Activated CD4-positive, alpha-beta T cell treated with anti-CD3 and anti-CD28 coated beads, Interleukin-2, amount 10 ng/mL, durations not matched to agents 24 days and 14 days (primary cell): Measurements from ENCODE around the gene GTF2IRD2. TPM values are rescaled to one million over a fixed set of nuclear protein-coding genes. Genes with fewer than 3 reads are reported as not detected.
A peak's percentile ranks its signal among the peaks of the same experiment; 100 is the strongest.
"Not testable (repeated sequence)": the region's sequence is repeated elsewhere in the genome, so short reads cannot be mapped to it uniquely, and the experiment has no call there.

ENCODE experiments used
- DNase-seq: peaks from one replicate; pipeline ENCODE4 v3.0.0; 2022
- H3K27ac Mint-ChIP-seq: one replicate; pipeline ENCODE4 v1.8.0; 2022; ENCODE audit warnings: mild to moderate bottlenecking, mixed read lengths
- H3K27me3 Mint-ChIP-seq: one replicate; pipeline ENCODE4 v1.8.0; 2022; ENCODE audit warnings: mixed read lengths
- H3K36me3 Mint-ChIP-seq: one replicate; pipeline ENCODE4 v1.8.0; 2022; ENCODE audit warnings: low read depth, mild to moderate bottlenecking, mixed read lengths
- H3K4me1 Mint-ChIP-seq: one replicate; pipeline ENCODE4 v1.8.0; 2021; ENCODE audit warnings: mixed read lengths
- H3K4me3 Mint-ChIP-seq: one replicate; pipeline ENCODE4 v1.8.0; 2022; ENCODE audit warnings: mild to moderate bottlenecking, moderate library complexity, mixed read lengths
- H3K9me3 Mint-ChIP-seq: one replicate; pipeline ENCODE4 v1.8.0; 2021; ENCODE audit warnings: mixed read lengths
- intact Hi-C: fragments of 100-400 bp; cut with micrococcal nuclease; formaldehyde crosslinking; loops from one replicate; pipeline ENCODE4 v1.15.1; 2023
- total RNA-seq: library from RNA; stranded (reverse); gene quantifications from 2 replicates; pipeline ENCODE4 v1.2.3, GENCODE V29; 2022

The GTF2IRD2 gene
- total RNA-seq, 1 donor from 2014 or later: 4.0 TPM

- H3K36me3 Mint-ChIP-seq, H3K4me3 Mint-ChIP-seq, intact Hi-C loops, H3K27me3 Mint-ChIP-seq, H3K9me3 Mint-ChIP-seq, H3K27ac Mint-ChIP-seq, H3K4me1 Mint-ChIP-seq, DNase-seq: not testable (repeated sequence)
Measured at GRCh38 chr7:74820146-74820805, 31.1 kb downstream of the GTF2IRD2 start.

GRCh38 chr7:74815882-74816281, 35.5 kb downstream of the GTF2IRD2 start:
- H3K27me3 Mint-ChIP-seq, DNase-seq, H3K27ac Mint-ChIP-seq, H3K36me3 Mint-ChIP-seq, H3K9me3 Mint-ChIP-seq, H3K4me1 Mint-ChIP-seq, intact Hi-C loops, H3K4me3 Mint-ChIP-seq: not testable (repeated sequence)

GRCh38 chr7:74798644-74799043, 52.8 kb downstream of the GTF2IRD2 start:
- intact Hi-C loops: not testable (repeated sequence)

GRCh38 chr7:74797848-74798622, 53.4 kb downstream of the GTF2IRD2 start:
- H3K27ac Mint-ChIP-seq, H3K27me3 Mint-ChIP-seq, H3K4me1 Mint-ChIP-seq, H3K9me3 Mint-ChIP-seq, intact Hi-C loops, H3K36me3 Mint-ChIP-seq, H3K4me3 Mint-ChIP-seq, DNase-seq: not testable (repeated sequence)

More at GRCh38 chr7:74798644-74799043, 52.8 kb downstream of the GTF2IRD2 start:
- not testable (repeated sequence) for H3K4me3 Mint-ChIP-seq, H3K27ac Mint-ChIP-seq, H3K4me1 Mint-ChIP-seq, H3K36me3 Mint-ChIP-seq, H3K9me3 Mint-ChIP-seq, H3K27me3 Mint-ChIP-seq
- peak; percentile 51 for DNase-seq

GRCh38 chr7:74789200-74789736, 62.1 kb downstream of the GTF2IRD2 start:
- H3K27me3 Mint-ChIP-seq, H3K36me3 Mint-ChIP-seq: not testable (repeated sequence)

GRCh38 chr7:74788369-74789150, 62.8 kb downstream of the GTF2IRD2 start:
- intact Hi-C loops: not testable (repeated sequence)

More at GRCh38 chr7:74789200-74789736, 62.1 kb downstream of the GTF2IRD2 start:
- H3K9me3 Mint-ChIP-seq, intact Hi-C loops, H3K27ac Mint-ChIP-seq, H3K4me1 Mint-ChIP-seq, DNase-seq, H3K4me3 Mint-ChIP-seq: not testable (repeated sequence)

GRCh38 chr7:74783595-74783994, 67.8 kb downstream of the GTF2IRD2 start:
- intact Hi-C loops, H3K4me1 Mint-ChIP-seq: not testable (repeated sequence)

More at GRCh38 chr7:74788369-74789150, 62.8 kb downstream of the GTF2IRD2 start:
- not testable (repeated sequence) for H3K9me3 Mint-ChIP-seq, H3K4me1 Mint-ChIP-seq, H3K27ac Mint-ChIP-seq, H3K36me3 Mint-ChIP-seq, H3K27me3 Mint-ChIP-seq
- peak overlapping the region; percentile 41 for H3K4me3 Mint-ChIP-seq
- DNase-seq: peak; percentile 99

GRCh38 chr7:74781746-74782145, 69.7 kb downstream of the GTF2IRD2 start:
- DNase-seq, H3K9me3 Mint-ChIP-seq, H3K27me3 Mint-ChIP-seq, H3K4me1 Mint-ChIP-seq, intact Hi-C loops, H3K36me3 Mint-ChIP-seq, H3K27ac Mint-ChIP-seq, H3K4me3 Mint-ChIP-seq: not testable (repeated sequence)

More at GRCh38 chr7:74783595-74783994, 67.8 kb downstream of the GTF2IRD2 start:
- H3K9me3 Mint-ChIP-seq, H3K27ac Mint-ChIP-seq, H3K4me3 Mint-ChIP-seq, H3K36me3 Mint-ChIP-seq, H3K27me3 Mint-ChIP-seq: not testable (repeated sequence)
- DNase-seq: peak; percentile 34

GRCh38 chr7:74779053-74779452, 72.4 kb downstream of the GTF2IRD2 start:
- intact Hi-C loops, H3K27me3 Mint-ChIP-seq, H3K36me3 Mint-ChIP-seq, DNase-seq, H3K4me3 Mint-ChIP-seq, H3K27ac Mint-ChIP-seq, H3K9me3 Mint-ChIP-seq, H3K4me1 Mint-ChIP-seq: not testable (repeated sequence)

GRCh38 chr7:74775111-74775510, 76.3 kb downstream of the GTF2IRD2 start:
- H3K27me3 Mint-ChIP-seq, intact Hi-C loops: not testable (repeated sequence)

GRCh38 chr7:74773760-74774750, 77.3 kb downstream of the GTF2IRD2 start, which contains the start of gene NCF1:
TSS of gene NCF1 (plus strand) at chr7:74774011. CDS start at chr7:74774032, 21 bp downstream.
- H3K4me1 Mint-ChIP-seq, intact Hi-C loops, H3K36me3 Mint-ChIP-seq, DNase-seq, H3K4me3 Mint-ChIP-seq, H3K27ac Mint-ChIP-seq, H3K9me3 Mint-ChIP-seq, H3K27me3 Mint-ChIP-seq: not testable (repeated sequence)

More at GRCh38 chr7:74775111-74775510, 76.3 kb downstream of the GTF2IRD2 start:
- H3K4me1 Mint-ChIP-seq, DNase-seq, H3K36me3 Mint-ChIP-seq, H3K4me3 Mint-ChIP-seq, H3K9me3 Mint-ChIP-seq, H3K27ac Mint-ChIP-seq: not testable (repeated sequence)

- intact Hi-C loops, H3K9me3 Mint-ChIP-seq, H3K4me3 Mint-ChIP-seq, H3K36me3 Mint-ChIP-seq, H3K27ac Mint-ChIP-seq, H3K4me1 Mint-ChIP-seq, H3K27me3 Mint-ChIP-seq: not testable (repeated sequence)
- peak; percentile 51 for DNase-seq
Measured at GRCh38 chr7:74772093-74772492, 79.3 kb downstream of the GTF2IRD2 start.

GRCh38 chr7:74770062-74770461, 81.3 kb downstream of the GTF2IRD2 start:
- H3K9me3 Mint-ChIP-seq, H3K27ac Mint-ChIP-seq, H3K27me3 Mint-ChIP-seq, intact Hi-C loops, H3K36me3 Mint-ChIP-seq, H3K4me1 Mint-ChIP-seq, DNase-seq, H3K4me3 Mint-ChIP-seq: not testable (repeated sequence)
